COLO668 (cell line): ENCODE measurements around the gene IFIT1.
"Not testable (repeated sequence)": the region's sequence is repeated elsewhere in the genome, so short reads cannot be mapped to it uniquely, and the experiment has no call there.

Experiments
- DNase-seq: peaks from one replicate; lab custom pipeline; 2025; ENCODE audit not compliant: unreplicated experiment; lab: John Stamatoyannopoulos, UW

Gene IFIT1

DNA sequence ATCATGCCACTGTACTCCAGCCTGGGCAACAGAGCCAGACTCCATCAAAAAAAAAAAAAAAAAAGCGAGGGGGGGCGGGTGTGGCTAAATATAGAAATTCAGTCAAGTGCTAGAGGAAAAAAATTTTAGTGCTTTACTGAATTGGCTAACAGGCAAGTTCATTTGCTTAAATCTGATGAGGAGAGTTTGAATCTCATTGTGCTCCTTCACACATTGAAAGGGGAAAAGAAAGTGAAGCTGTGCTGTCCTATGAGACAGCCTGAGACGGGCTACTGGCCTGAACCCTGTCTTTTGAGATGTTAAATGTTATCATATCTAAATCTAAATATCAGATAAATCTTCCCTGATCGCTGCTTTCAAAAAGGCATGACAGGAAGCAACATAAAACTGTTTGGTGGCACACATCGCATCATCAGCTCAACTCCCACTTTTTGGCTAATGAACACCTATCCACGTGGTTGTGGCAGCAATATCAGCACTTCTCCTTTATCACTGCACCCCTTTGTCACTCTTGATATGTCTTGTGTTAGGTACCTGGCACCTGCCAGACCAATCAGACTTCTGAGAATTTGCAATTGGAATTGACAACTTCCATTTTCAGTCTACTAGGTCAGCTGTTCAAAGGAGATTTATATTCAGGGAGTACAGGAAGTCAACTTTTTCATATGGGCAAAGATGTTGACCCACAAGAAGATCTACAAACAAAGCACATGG lies 28.5 kb upstream of the IFIT1 start:
- no peak for DNase-seq

DNA sequence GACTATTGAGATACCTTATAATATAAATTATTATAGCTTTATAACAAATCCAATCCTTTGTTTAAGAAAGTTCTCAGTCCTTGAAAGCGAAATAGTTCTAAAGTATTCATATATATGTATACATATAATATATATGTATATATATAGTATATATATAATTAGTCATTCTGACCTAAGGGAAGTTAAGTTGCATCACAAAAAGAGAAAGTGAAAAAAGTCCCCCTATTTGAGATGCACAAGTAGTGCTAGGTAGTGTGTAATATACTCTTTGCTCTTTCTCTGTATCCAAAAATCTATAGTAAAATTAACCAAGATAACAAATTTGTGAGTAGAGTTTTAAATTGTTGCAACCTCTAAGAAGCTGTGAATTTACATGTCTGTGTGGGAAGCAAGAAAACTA lies 27.9 kb upstream of the IFIT1 start:
- no peak for DNase-seq

DNA sequence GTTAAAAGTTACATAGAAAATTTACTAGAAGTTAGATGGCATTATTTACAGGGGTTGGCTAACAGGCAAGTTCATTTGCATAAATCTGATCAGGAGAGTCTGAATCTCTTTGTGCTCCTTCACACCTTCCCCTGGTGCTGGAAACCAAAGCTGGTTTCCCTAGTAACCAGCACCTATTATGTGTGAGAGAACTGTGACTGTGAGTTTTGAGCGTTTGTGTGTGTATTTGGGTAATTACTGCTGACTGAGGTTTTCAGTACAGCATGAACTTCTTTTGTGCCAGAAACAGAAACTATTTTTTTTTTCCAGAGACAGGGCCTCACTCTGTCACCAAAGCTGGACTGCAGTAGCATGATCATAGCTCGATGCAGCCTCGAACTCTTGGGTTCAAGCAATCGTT lies 24.9 kb upstream of the IFIT1 start:
- DNase-seq = no peak

DNA sequence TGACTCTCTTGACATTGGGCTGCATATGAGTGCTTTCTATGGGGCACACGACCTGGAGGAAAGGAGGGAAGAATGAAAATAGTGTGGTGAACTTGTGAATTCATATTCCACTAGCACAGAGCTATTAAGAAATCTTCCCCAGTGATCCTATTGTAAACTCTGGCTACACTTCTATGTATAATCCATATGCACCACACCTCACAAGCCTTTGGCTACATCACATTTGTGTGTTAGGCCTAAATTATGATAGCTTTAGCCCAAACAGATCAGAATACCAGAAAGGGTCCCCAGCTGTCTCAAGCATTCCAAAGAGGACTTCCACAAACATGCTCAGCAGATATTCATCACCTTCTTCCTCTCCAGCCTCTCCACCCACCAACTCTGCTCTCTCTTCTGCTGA lies 24.3 kb upstream of the IFIT1 start:
- DNase-seq = no peak

DNA sequence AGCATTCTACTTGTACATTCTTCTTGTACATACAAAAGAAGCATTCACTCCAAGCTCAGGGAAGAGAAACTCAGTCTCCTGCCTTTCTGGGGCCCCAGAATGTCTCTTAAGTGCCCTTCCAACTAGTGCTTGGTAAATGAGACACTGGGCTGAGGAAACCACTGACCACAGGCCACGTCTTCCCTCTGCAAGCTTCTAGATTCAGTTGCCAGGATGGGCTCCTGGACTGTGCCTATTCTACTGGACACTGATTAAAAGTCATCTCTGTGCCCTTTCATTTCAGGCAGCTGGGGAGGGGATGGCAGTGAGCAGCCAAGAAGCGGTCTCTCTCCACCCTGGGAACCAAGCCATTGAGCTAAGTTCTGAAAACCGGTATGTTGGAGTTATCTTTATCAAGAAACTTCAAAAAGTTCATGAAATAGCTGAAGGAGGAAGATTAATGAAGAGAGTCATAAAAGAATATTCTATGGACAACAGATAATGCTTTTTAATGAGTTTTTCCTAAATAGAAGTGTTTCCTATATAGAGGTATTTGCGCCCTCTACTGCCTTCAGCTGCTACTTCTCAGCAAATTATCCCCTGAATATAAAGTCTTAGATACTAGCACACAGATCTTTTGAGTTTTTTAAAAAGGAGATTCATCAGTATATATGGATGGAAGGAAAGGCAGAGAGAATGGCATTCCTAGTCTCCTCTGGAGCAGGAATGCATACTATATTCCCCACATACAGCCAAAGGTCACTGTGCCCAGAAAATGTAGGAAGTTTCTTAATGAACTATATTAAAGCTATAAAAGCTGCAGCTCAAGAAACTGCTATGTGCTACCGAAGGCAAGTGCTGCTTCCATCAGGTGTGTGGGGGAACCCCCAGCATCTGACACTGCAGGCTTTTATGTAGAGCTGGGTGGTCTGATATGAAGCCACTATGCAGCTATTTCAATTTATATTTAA lies 23.0 kb upstream of the IFIT1 start:
- no peak for DNase-seq

DNA sequence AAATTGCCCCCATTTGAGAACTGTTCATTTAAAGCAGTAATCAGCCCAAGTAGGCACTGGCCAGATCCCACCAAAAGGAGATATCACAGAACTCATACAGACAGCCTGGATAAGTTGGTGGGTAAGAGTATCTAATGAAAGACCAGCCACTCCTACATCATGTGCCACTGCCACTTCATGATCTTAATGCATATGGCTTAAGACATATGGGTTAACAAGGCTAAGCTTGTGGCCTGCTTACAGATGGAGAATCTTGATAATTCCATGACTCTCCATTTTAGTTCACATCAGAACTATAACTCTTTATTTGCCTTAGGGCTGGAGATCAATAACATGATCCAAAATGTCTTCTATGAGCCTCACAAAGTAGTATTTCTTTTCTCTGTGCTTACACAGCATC lies 21.3 kb upstream of the IFIT1 start:
- DNase-seq = no peak

DNA sequence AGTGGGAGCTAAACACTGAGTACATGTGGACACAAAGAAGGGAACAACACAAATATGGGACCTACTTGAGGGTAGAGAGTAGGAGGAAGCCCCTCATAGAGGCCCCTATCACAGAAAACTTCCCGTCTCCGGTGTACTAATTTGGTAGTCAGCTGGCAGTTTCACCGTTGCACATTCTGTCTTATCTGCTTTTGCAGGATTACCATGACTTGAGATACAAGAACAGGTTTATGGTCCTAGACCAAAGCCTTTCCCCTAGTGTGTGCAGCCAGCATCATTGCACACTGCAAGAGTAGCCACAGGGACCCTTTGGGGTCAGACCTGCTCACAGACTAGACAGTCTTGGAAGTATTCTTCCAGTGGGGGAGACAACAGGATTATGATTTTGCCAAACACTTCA lies 20.4 kb upstream of the IFIT1 start:
- DNase-seq = no peak

DNA sequence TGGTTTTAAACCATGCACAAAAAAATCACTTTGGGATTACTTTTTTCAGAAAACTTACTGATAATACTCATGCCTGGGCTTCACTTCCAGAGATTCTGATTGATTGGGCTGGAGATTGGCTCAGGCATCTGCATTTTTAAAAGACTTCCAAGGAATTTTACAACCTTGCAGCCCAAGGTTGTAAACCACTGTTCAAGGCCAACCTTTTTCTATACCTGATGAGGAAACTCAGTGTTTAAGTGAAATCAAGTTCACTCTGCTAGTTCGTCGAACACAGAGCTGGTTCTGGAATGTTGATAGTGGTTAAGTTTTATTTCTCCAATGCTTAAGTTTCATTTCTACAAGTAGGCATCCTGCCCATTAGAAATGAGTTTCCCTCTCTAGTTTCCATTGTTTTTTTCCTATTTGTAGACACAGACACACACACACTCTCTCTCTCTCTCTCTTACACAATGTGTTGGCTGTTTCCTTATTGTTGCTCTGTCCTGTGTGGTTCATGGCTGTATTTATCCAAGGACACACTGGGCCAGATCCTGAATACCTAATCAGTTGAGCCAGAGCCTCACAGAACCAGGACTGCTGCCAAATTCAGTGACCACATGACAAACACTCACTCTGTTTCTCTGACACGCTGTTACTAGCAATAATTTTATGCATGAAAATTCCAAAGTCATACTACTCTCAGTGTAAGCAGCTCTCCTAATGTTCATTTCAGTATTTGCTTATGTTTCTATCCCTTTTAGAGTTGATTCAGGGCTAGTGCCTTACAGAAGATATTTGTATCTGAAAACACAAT lies 18.3 kb upstream of the IFIT1 start:
- DNase-seq = peak; percentile 31

DNA sequence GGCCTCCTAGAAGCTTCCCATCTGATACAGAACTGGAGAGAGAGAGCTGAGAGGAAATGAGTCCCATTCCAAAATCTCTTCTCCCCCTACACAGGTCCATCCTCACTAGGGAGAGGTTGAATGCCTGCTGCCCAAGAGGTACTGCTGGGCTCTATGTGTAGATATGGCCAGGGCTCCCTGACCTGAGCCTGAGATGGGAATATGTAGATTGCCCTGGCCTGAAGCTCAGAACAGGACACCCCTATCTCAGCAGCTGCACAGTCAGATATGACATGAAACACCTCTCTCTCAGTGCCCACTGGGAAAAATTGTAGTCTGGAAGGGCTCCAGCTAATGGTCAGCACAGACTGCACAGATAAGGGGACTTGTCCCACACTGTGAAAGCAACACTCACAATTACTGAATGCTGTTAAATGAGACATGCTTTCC lies 17.7 kb upstream of the IFIT1 start:
- DNase-seq = no peak

DNA sequence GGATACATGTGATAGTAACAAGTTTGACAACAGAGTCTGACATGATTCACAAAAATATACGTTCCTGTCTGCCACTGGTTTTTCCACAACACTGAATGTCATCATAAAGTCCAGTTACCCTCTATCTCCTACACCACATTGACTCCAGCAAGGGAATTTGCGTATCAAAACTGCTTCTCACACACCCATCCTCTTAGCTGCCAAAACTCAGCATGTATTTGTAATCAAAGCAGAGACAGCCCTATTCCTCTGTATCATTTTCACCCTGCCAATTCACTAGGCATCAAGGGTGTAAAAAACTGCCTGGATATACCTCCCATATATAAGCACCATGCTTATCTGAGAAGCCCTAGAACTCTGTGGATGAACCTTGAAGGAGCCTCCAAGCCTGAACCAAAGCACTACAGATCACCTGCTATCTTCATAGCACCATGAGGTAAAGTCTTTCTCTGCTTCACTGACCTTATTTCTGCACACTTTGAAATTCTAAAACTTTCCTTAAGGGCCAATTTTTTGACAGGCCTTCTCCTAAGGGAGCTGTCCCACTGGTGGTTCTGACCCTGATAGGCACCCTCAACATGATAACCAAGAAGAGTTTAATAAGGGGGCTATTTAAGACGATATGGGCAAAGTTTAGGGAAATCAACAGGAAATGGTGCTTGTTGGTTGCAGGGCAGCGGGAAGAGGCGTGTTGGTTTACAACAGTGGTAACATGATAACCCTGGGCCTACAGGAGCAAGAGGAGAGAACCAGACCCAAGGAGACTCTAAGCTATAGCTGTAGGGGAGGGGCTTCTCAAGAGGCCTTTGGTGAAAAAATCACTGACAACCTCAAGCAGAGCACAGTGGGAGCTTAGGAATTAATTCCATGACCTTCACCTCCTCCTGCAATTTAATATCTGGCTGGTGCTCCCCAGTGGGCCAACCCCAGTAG lies 14.5 kb upstream of the IFIT1 start, which contains the start of gene IFIT1B:
IFIT1B (plus strand) TSS at position 352 of the 933 bp plus-strand sequence; CDS start at position 432, 80 bp downstream.
- DNase-seq = no peak

DNA sequence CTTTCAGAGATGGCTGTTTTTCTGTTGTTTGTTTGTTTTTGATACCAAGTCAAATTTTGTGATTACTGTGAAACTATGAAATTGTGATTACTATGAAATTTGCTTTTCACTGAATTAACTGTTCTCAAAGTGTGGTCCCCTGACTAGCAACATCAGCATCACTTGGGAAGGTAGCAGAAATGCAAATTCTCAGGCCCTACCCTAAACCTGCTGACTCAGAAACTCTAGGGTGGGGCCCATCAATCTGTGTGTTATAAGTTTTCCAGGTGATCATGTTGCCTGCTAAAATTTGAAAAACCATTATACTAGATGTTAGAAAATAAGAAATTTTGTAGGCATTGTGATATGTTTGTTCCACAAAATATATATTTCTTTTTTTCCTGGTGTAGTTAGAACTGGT lies 13.3 kb upstream of the IFIT1 start:
- DNase-seq = no peak

DNA sequence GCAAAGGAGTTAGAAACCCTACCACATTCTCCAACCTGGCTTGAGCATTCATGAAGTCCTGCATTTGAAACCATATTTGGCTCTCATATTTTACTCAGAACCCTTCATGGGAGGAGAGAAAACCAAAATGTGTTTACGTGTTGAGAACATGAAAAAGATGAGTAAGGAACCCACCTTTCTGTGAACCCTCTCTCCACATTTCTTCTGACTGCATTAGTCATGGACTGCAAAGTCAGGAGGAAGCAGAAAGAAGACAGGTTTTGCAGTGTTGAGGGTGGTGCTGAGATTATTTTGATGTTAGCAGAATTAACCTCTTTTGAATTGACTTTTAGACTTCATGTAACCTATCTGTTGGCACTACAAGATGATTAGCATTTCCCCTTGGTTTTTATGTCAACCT lies 9.7 kb upstream of the IFIT1 start:
- no peak for DNase-seq

DNA sequence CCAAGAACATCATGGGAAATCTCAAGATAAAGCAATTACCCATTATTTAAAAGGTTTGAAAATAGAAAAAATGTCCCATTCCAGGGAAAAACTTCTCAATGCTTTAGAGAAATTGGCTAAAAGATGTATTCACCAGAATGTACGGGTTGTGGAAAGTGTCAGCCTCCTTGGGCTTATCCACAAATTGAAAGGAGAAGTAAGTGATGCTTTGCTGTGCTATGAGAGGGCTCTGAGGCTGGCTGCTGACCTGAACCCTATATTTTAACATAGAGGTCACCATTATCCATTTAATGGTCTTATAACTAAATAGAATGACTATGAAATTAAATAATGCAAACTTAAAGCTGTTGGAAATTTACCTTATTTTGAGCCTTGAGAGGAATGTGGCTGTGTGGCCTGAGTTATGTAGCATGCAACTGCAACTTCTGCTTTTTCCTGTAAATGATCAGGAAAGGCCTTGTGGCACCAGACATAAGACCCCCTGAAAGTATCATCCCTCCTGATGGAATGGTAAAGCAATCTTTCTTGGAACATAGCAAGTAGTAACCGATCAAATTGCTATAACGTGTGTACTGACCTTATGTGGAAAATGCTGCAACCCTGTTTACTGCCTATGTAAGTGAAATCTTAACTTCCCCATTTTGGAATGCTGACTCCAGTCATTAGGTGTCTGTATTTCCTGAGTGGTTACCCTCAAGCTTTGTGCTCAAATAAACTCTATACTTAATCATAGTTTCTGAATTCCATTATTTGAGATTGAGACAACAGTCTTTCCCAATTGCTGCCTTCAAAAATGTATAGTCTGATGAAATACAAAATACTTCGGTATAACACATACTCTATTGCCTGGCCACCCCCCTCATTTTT lies 7.7 kb upstream of the IFIT1 start:
- DNase-seq = no peak

DNA sequence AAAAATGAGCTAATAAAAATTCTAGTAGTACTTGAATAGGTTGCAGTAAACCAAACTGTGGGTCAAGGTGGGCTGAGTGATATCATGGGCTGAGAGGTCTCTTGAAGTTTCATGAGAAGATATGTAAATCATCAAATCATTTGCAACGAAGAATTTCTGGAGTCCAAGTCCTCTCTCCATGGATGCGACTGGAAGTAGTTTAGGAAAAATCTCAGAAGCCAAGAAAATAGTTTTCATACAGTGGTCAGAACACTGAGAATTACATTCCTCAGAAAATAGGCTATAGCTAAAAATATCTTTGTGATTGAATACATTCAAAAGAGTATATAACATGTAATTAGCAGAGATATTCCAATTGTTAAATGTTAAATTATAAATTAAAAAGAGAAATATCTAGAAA lies 3.6 kb upstream of the IFIT1 start:
- no peak for DNase-seq

DNA sequence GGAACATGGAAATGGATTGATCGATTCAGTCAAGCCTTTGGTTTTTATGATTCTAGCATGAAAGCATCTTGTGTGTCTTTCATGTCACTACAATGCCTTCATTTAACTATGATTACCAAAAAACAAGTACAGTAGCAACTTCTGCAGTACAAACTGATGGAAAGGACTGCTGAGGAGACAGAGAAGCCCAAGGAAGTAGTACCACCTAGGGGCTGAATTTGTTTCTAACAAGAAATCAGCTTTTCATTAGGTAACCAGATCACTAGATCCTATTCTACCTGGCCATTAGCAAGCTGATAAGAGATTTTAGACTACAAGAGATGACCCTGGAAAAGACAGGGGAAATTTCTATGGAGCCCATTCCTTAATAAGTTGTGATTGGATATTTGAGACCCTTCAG lies 3.2 kb upstream of the IFIT1 start:
- DNase-seq = no peak

DNA sequence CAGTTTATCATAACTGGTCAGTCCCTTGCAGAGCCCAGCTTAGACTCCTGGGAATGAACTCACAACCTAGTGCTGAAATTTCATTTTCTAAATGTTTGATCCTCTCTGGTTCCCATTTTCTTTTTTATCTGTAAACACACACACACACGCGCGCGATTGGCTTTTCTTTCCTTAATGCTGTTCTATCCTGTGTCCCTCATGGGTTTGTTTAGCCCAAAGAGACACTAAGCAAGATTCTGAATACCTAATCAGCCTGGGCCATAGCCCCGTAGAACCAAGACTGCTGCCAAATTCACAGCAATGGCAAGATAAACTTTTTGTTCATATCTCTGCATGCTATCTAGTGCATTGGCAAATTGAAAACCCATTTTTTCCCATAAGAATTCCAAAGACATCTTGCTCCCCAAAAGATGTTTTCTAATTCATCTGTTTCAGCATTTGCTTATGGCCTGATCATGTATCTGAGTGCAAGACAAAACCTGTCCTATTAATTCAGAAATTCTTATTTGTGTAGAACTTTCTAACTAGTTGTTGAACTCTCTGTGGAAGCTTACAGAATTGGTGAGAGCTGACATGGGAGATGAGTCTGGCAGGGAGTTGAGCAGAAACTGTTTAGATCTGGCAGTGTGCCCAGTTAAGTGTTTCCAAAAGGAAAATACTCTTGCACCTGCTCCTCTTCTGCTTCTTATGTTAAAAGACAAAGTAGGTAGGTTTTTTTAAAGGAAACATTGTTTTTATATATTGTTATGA lies 1.8 kb upstream of the IFIT1 start:
- DNase-seq = no peak

DNA sequence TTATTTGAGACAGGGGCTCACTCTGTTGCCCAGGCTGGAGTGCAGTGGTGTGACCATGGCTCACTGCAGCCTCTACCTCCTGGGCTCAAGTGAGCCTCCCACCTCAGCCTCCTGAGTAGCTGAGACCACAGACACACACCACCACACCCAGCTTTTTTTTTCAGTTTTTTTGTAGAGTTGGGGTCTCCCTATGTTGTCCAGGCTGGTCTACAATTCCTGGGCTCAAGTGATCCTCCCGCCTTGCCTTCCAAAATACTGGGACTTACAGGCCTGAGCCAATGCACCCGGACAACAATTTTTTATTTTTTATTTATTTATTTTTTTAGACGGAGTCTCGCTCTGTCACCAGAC lies 1.2 kb upstream of the IFIT1 start:
- not testable (repeated sequence) for DNase-seq

DNA sequence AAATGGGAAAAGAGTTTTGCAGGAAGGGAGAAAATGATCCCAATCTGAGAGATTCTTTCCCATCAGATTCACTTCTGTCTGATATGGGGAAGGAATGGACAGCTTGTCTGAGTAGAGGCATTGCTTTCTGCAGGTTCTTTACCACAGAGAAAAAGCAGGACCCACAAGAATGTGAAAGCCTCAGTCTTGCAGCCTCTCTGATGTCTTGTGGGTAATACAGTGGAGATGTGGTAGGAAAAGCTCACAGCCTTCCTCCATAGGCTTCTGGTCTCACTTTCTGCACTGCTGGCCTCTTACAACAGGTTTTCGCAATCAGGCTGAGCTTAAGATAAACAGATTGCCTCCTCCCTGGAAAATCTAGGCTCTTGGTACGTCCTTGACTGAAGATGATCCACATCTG lies 551 bp downstream of the IFIT1 start:
- DNase-seq = no peak

DNA sequence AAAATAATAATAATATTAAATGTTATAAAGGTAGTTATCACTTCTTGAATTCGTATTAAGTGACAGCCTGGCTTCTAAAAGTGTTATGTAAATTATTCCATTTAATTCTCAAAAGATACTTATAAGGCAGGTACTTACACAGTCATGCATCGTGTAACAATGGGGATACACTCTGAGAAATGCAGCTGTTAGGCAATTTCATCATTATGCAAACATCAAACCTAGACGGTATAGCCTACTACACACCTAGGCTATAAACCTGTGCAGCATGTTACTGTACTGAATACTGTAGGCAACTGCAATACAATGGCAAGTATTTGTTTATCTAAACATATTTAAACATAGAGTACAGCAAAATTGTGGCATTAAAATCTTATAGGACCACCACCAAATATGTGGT lies 1.5 kb downstream of the IFIT1 start:
- no peak for DNase-seq
